Neural progenitor cell (in vitro differentiated cells): Measurements from ENCODE around the gene PSMD2. TPM values are rescaled to one million over a fixed set of nuclear protein-coding genes. Genes with fewer than 3 reads are reported as not detected.

Source experiments
- DNase-seq: peaks from one replicate; pipeline ENCODE4 v3.0.0-alpha.2; 2016; ENCODE audit warnings: low spot score
- H2AFZ ChIP-seq: fragments of 200-600 bp; sonication (generic); replicated peaks from 2 replicates; pipeline ENCODE4 v1.6.1; 2016; ENCODE audit warnings: antibody characterized with exemption
- H3F3A ChIP-seq: fragments of 200-600 bp; sonication (generic); 2 replicates; pipeline ENCODE4 v1.6.1; 2016; ENCODE audit warnings: antibody characterized with exemption, low read depth
- H3K27ac ChIP-seq: fragments of 200-600 bp; sonication (generic); 2 replicates; pipeline ENCODE4 v1.5.1; 2016; ENCODE audit warnings: mild to moderate bottlenecking
- H3K27me3 ChIP-seq: fragments of 200-600 bp; sonication (generic); 2 replicates; pipeline ENCODE4 v1.6.1; 2016; ENCODE audit warnings: mild to moderate bottlenecking, moderate library complexity
- H3K36me3 ChIP-seq: fragments of 200-600 bp; sonication (generic); 2 replicates; pipeline ENCODE4 v1.5.1; 2016
- H3K4me1 ChIP-seq: fragments of 200-600 bp; sonication (generic); 2 replicates; pipeline ENCODE4 v1.6.1; 2016; ENCODE audit warnings: mixed run types
- H3K4me2 ChIP-seq: fragments of 200-600 bp; sonication (generic); 2 replicates; pipeline ENCODE4 v1.6.1; 2016
- H3K4me3 ChIP-seq: fragments of 200-600 bp; sonication (generic); 2 replicates; pipeline ENCODE4 v1.5.1; 2016
- H3K79me2 ChIP-seq: fragments of 200-600 bp; sonication (generic); 2 replicates; pipeline ENCODE4 v1.6.1; 2016; ENCODE audit warnings: low read depth
- H3K9ac ChIP-seq: fragments of 200-600 bp; sonication (generic); 2 replicates; pipeline ENCODE4 v1.6.1; 2016
- H3K9me3 ChIP-seq: fragments of 200-600 bp; sonication (generic); 2 replicates; pipeline ENCODE4 v1.5.1; 2016; ENCODE audit warnings: low read depth
- H4K20me1 ChIP-seq: fragments of 200-600 bp; sonication (generic); 2 replicates; pipeline ENCODE4 v1.6.1; 2016; ENCODE audit warnings: low read depth
- H3K27ac Mint-ChIP-seq: 3 replicates; pipeline ENCODE4 v1.8.0; 2021; ENCODE audit warnings: mixed read lengths
- H3K27me3 Mint-ChIP-seq: 2 replicates; pipeline ENCODE4 v1.8.0; 2022; ENCODE audit warnings: low read depth, mild to moderate bottlenecking, inconsistent platforms, moderate library complexity, mixed read lengths; ENCODE audit not compliant: insufficient read depth
- H3K36me3 Mint-ChIP-seq: 3 replicates; pipeline ENCODE4 v1.8.0; 2021; ENCODE audit warnings: mixed read lengths
- H3K4me1 Mint-ChIP-seq: 3 replicates; pipeline ENCODE4 v1.8.0; 2021; ENCODE audit warnings: mixed read lengths
- H3K4me3 Mint-ChIP-seq: 3 replicates; pipeline ENCODE4 v1.8.0; 2021; ENCODE audit warnings: mild to moderate bottlenecking, moderate library complexity, mixed read lengths
- H3K9me3 Mint-ChIP-seq: 3 replicates; pipeline ENCODE4 v1.8.0; 2020; ENCODE audit warnings: mixed read lengths
- EZH2 ChIP-seq: fragments of 200-600 bp; sonication (generic); IDR thresholded peaks from 2 replicates; pipeline ENCODE4 v1.6.1; 2017; ENCODE audit warnings: antibody characterized with exemption, mild to moderate bottlenecking, moderate library complexity
- EZH2phosphoT487 ChIP-seq: fragments of 200-600 bp; sonication (generic); IDR thresholded peaks from 2 replicates; pipeline ENCODE4 v1.6.1; 2017; ENCODE audit warnings: antibody characterized with exemption
- total RNA-seq: library from RNA; depleted of rRNA; stranded (reverse); fragments of >200 nt; gene quantifications from 2 replicates; pipeline ENCODE4 v1.2.3, GENCODE V29; 2015; ENCODE audit warnings: low replicate concordance
- TF ChIP-seq, protein P1 (sequence below): fragments of 200-600 bp; sonication (generic); IDR thresholded peaks from 2 replicates; pipeline ENCODE4 v1.5.1; 2017; ENCODE audit warnings: antibody characterized with exemption, mild to moderate bottlenecking

PSMD2 gene
- total RNA-seq, result 234 and 476 TPM in 2 replicates

DNA sequence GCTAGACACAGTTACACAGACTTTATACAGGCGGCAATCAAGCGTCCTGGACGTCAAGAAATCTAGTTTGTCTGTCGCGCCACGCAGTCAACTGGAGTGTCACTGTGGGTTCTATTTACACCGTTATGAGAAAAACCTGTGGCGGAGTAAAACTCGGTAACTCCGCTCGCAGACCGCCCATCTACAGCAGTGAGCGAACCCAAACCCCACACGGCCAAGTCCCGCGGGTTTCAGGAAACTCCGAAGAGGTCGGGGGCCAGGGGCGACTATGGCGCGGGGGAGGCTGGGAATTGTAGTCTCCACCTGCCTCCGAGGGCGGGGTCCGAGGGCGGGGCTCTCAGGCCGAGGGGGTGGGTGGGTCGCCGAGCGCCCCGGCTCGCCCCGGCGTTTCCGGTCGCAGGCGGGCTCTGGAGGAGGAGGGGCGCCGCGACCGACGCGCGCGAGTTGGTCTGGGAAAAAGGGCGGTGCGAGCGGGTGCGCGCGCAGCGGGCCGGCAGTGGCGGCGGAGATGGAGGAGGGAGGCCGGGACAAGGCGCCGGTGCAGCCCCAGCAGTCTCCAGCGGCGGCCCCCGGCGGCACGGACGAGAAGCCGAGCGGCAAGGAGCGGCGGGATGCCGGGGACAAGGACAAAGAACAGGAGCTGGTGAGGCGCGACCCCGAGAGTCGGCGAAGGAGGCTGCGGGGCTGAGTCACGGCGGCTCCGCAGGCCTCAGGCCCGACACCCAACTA lies at the start of gene PSMD2:
PSMD2 (plus strand) TSS at position 483 of the 729 bp plus-strand sequence; CDS start at position 509, 26 bp downstream.
- peak within 1 kb of the TSS; percentile 95 for H2AFZ ChIP-seq
- peak within 1 kb of the TSS; percentile 50 for H3K27ac Mint-ChIP-seq
- peaks cover 17% of the 10 kb centered on the region for H3K4me1 Mint-ChIP-seq
- no peaks in the 10 kb centered on the region for H3K9me3 Mint-ChIP-seq
- H3K36me3 Mint-ChIP-seq, result peaks cover 14% of the 10 kb centered on the region
- no peak for TF ChIP-seq EZH2phosphoT487
- TF ChIP-seq, protein P1, sequence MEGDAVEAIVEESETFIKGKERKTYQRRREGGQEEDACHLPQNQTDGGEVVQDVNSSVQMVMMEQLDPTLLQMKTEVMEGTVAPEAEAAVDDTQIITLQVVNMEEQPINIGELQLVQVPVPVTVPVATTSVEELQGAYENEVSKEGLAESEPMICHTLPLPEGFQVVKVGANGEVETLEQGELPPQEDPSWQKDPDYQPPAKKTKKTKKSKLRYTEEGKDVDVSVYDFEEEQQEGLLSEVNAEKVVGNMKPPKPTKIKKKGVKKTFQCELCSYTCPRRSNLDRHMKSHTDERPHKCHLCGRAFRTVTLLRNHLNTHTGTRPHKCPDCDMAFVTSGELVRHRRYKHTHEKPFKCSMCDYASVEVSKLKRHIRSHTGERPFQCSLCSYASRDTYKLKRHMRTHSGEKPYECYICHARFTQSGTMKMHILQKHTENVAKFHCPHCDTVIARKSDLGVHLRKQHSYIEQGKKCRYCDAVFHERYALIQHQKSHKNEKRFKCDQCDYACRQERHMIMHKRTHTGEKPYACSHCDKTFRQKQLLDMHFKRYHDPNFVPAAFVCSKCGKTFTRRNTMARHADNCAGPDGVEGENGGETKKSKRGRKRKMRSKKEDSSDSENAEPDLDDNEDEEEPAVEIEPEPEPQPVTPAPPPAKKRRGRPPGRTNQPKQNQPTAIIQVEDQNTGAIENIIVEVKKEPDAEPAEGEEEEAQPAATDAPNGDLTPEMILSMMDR, result no peak
- TF ChIP-seq EZH2, result no peak
- peaks cover 32% of the 10 kb centered on the region for H3K79me2 ChIP-seq
- H3K9me3 ChIP-seq, result no peaks in the 10 kb centered on the region
- peak within 1 kb of the TSS; percentile 92 for H3K9ac ChIP-seq
- DNase-seq, result peak; percentile 99
- peaks cover 2% of the 10 kb centered on the region for H3K27me3 Mint-ChIP-seq
- H3F3A ChIP-seq, result peaks cover 9% of the 10 kb centered on the region
- H3K36me3 ChIP-seq, result no peaks in the 10 kb centered on the region
- peak within 1 kb of the TSS; percentile 87 for H3K4me3 ChIP-seq
- peak within 1 kb of the TSS; percentile 92 for H3K4me2 ChIP-seq
- peaks cover 16% of the 10 kb centered on the region for H4K20me1 ChIP-seq
- H3K4me1 ChIP-seq, result peaks cover 8% of the 10 kb centered on the region
- H3K27ac ChIP-seq, result no peak within 1 kb of the TSS
- H3K27me3 ChIP-seq, result peaks cover 3% of the 10 kb centered on the region
- peak within 1 kb of the TSS; percentile 97 for H3K4me3 Mint-ChIP-seq

DNA sequence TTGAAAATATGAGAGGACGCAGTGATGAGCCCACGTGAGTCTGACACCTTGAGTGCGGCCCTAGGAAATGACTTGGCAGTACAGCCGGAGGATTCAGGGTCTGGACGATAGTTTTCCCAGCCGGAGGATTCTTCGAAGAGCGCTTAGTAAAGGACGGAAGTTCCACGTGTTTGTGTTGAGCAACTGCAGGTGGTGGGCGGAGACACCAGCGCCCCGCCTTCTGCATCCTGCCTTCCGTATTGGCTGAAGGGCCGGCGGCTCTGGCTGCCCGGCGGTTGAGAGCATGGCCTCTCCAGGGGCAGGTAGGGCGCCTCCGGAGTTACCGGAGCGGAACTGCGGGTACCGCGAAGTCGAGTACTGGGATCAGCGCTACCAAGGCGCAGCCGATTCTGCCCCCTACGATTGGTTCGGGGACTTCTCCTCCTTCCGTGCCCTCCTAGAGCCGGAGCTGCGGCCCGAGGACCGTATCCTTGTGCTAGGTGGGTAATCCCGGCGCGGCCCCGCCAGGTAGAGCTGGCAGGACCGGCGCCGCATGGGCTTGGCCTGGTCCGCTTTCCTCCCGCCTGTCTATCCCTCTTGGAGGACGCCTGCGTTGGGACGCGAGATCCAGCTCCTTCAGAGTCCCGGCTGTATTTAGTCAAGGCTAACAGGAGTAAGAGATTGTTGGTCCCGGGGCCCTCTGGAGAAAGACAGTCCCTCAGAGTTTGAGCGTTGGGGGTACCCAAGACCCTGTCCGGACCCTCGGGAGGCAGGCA lies 49.5 kb upstream of the PSMD2 start, which contains the start of gene EEF1AKMT4:
EEF1AKMT4 (plus strand) TSS at position 261 of the 755 bp plus-strand sequence; CDS start at position 284, 23 bp downstream.
- peaks cover 3% of the 10 kb centered on the region for H3K27me3 Mint-ChIP-seq
- H3K4me3 Mint-ChIP-seq, result peak within 1 kb of the TSS; percentile 92
- peak; percentile 99 for DNase-seq
- peak within 1 kb of the TSS; percentile 67 for H3K27ac Mint-ChIP-seq
- no peaks in the 10 kb centered on the region for H3K36me3 ChIP-seq
- peaks cover 20% of the 10 kb centered on the region for H3F3A ChIP-seq
- H3K9me3 Mint-ChIP-seq, result no peaks in the 10 kb centered on the region
- peak within 1 kb of the TSS; percentile 93 for H3K4me3 ChIP-seq
- H3K4me1 Mint-ChIP-seq, result peaks cover 7% of the 10 kb centered on the region
- H3K79me2 ChIP-seq, result peaks cover 17% of the 10 kb centered on the region
- H3K4me1 ChIP-seq, result no peaks in the 10 kb centered on the region
- H3K9me3 ChIP-seq, result no peaks in the 10 kb centered on the region
- peak within 1 kb of the TSS; percentile 70 for H3K9ac ChIP-seq
- TF ChIP-seq EZH2, result no peak
- TF ChIP-seq, protein P1, result peak; percentile 65
- TF ChIP-seq EZH2phosphoT487, result no peak
- H2AFZ ChIP-seq, result peak within 1 kb of the TSS; percentile 98
- no peaks in the 10 kb centered on the region for H3K36me3 Mint-ChIP-seq
- H3K27ac ChIP-seq, result peak within 1 kb of the TSS; percentile 73
- no peaks in the 10 kb centered on the region for H4K20me1 ChIP-seq
- H3K4me2 ChIP-seq, result peak within 1 kb of the TSS; percentile 97
- H3K27me3 ChIP-seq, result no peaks in the 10 kb centered on the region

GRCh38 chr3:184250167-184250828 lies 48.7 kb upstream of the PSMD2 start:
- no peaks in the 10 kb centered on the region for H3K9me3 Mint-ChIP-seq
- H3K4me1 Mint-ChIP-seq, result peaks cover 7% of the 10 kb centered on the region
- Histone ChIP-seq H3K36me3 (no peaks in the 10 kb centered on the region), H3K27ac (no peak overlapping the region), H3K27me3 (no peaks in the 10 kb centered on the region), H3F3A (peaks cover 20% of the 10 kb centered on the region), H3K4me3 (peak overlapping the region; percentile 93), H3K9me3 (no peaks in the 10 kb centered on the region), H3K9ac (no peak overlapping the region), H3K4me2 (peak overlapping the region; percentile 85), H3K4me1 (no peaks in the 10 kb centered on the region), H4K20me1 (peaks cover 5% of the 10 kb centered on the region), H2AFZ (peak overlapping the region; percentile 89), H3K79me2 (peaks cover 17% of the 10 kb centered on the region)
- no peaks in the 10 kb centered on the region for H3K36me3 Mint-ChIP-seq
- TF ChIP-seq EZH2 (no peak), EZH2phosphoT487 (no peak)
- TF ChIP-seq, protein P1, result peak; percentile 84
- DNase-seq, result peak; percentile 93
- peak overlapping the region; percentile 92 for H3K4me3 Mint-ChIP-seq
- H3K27me3 Mint-ChIP-seq, result peaks cover 3% of the 10 kb centered on the region
- H3K27ac Mint-ChIP-seq, result no peak overlapping the region
